Left lung (tissue), 10 donors: ENCODE data around the gene DTX3. TPM values are rescaled to one million over a fixed set of nuclear protein-coding genes. Genes with fewer than 3 reads are reported as not detected.
"Not testable (repeated sequence)": the region's sequence is repeated elsewhere in the genome, so short reads cannot be mapped to it uniquely, and the experiment has no call there.

Experiments
- ATAC-seq: fragments of 200-7000 bp; cut with Tn5 transposase; one replicate; pipeline ENCODE4 v1.9.1; 2020; ENCODE audit warnings: moderate library complexity
- DNase-seq, 4 donors: peaks; one replicate each; pipeline ENCODE4 v3.0.0-alpha.2; 2013 to 2020
- H3K27ac ChIP-seq, 2 donors: fragments of 200-600 bp; sonication (generic) in 1 of 2; one replicate each; pipeline versions ENCODE4 v1.5.0 to v1.8.0; 2020 to 2021
- H3K27me3 ChIP-seq, 2 donors: fragments of 200-600 bp; sonication (generic) in 1 of 2; one replicate each; pipeline versions ENCODE4 v1.5.0 to v1.8.0; 2020 to 2021
- H3K36me3 ChIP-seq, 2 donors: fragments of 200-600 bp; sonication (generic) in 1 of 2; one replicate each; pipeline versions ENCODE4 v1.5.0 to v1.8.0; 2020 to 2021
- H3K4me1 ChIP-seq, 2 donors: fragments of 200-600 bp; one replicate each; pipeline ENCODE4 v1.8.0; 2021
- H3K4me3 ChIP-seq, 2 donors: fragments of 200-600 bp; sonication (generic) in 1 of 2; one replicate each; pipeline versions ENCODE4 v1.5.0 to v1.8.0; 2020 to 2021; ENCODE audit warnings: mild to moderate bottlenecking in 1 of 2
- H3K9me3 ChIP-seq, 2 donors: fragments of 200-600 bp; sonication (generic) in 1 of 2; one replicate each; pipeline versions ENCODE4 v1.5.0 to v1.8.0; 2020 to 2021
- intact Hi-C, 2 donors: fragments of 100-400 bp; cut with DNase I; formaldehyde crosslinking; loops; one replicate each; pipeline versions ENCODE4 v1.11.2 to v1.14.2; 2022
- polyA plus RNA-seq, 6 donors: library from polyadenylated mRNA; unstranded; fragments of 120-200 nt; gene quantifications; one replicate each; pipeline ENCODE4 v1.2.1, GENCODE V29; 2013; ENCODE audit not compliant: insufficient read length in 6 of 6
- total RNA-seq, 2 donors: library from RNA; stranded (reverse); fragmentation: NEBNext Ultra II Directional; extraction: Animal tissue kit (Norgen Biotek cat#: 25700); gene quantifications; one replicate each; pipeline ENCODE4 v1.2.1, GENCODE V29; 2021
- TF ChIP-seq, protein P1 (sequence below), 2 donors: fragments of 200-600 bp; sonication (generic) in 1 of 2; IDR thresholded peaks; one replicate each; pipeline versions ENCODE4 v1.5.0 to v1.8.0; 2021; ENCODE audit warnings: antibody characterized with exemption in 2 of 2
- donor health status: DM: no; HTN: yes; CAD: no.
- donor health status: DM: no; HTN: no; CAD: no.

DTX3 gene
- total and polyA plus RNA-seq, 8 donors = 20.1 to 64.8 (median 54.4) TPM

DNA sequence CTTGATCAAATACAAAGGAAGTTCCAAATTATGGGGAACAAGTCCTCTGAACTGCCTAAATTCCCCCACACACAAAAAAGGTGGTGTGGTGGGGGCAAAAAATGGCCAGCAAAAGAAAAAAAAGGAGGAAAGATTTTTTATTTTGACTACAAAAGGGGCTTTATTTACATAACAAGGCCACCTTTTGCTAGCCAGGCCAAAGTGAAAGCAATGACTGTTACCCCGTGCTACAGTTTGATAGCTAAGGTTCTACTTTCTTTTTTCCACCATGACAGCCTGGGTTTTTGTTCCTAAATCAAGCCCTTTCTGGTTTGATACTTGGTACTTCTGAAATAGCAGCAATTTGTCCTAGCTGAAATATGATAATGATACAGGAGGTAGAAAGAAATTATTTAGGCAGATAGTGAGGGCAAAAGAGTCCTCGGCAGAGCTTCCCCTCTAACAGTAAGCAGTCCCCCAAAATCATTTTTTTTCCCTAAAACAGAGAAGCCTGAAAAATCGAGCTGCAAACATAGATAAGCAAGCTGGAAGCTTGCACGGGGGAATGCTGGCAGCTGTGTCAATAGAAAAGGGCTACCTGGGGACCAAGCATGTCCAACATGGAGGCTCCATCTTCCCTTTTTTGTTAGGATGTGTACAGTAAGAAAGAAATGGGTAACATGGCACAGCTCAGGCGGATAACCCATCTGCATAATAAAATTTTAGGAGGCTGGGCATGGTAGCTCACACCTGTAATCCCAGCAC, 37.2 kb downstream of the DTX3 start:
- TF ChIP-seq, protein P1, sequence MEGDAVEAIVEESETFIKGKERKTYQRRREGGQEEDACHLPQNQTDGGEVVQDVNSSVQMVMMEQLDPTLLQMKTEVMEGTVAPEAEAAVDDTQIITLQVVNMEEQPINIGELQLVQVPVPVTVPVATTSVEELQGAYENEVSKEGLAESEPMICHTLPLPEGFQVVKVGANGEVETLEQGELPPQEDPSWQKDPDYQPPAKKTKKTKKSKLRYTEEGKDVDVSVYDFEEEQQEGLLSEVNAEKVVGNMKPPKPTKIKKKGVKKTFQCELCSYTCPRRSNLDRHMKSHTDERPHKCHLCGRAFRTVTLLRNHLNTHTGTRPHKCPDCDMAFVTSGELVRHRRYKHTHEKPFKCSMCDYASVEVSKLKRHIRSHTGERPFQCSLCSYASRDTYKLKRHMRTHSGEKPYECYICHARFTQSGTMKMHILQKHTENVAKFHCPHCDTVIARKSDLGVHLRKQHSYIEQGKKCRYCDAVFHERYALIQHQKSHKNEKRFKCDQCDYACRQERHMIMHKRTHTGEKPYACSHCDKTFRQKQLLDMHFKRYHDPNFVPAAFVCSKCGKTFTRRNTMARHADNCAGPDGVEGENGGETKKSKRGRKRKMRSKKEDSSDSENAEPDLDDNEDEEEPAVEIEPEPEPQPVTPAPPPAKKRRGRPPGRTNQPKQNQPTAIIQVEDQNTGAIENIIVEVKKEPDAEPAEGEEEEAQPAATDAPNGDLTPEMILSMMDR (IDR thresholded peaks at IDR 0.05) = no peak
- ATAC-seq (no peak), DNase-seq (no peak)
- Histone ChIP-seq H3K9me3 (peaks cover 0 to 20% of the 10 kb centered on the region in 2 donors), H3K27ac (no peak overlapping the region), H3K4me1 (no peaks in the 10 kb centered on the region), H3K36me3 (no peaks in the 10 kb centered on the region), H3K4me3 (no peak overlapping the region), H3K27me3 (peaks cover 0 to 47% of the 10 kb centered on the region in 2 donors)
- intact Hi-C loops = no loop called here

DNA sequence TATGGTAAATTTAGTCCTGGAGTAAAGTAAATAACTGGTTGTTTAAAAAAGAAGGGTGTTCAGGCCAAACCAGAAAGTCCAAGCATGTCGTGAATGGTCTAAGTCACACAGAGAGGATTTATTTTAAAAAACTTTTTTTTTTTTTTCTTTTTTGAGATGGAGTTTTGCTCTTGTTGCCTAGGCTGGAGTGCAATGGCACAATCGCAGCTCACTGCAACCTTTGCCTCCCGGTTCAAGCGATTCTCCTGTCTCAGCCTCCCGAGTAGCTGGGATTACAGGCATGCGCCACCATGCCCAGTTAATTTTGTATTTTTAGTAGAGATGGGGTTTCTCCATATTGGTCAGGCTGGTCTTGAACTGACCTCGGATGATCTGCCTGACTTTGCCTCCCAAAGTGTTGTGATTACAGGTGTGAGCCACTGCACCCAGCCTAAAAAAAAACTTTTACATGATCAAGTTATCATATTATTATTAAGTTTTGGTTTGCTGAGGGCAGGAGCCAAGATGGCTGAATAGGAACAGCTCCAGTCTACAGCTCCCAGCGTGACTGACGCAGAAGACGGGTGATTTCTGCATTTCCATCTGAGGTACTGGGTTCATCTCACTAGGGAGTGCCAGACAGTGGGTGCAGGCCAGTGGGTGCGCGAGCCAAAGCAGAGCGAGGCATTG, 41.5 kb downstream of the DTX3 start:
- intact Hi-C loops, DNase-seq, ATAC-seq, H3K27ac ChIP-seq, H3K36me3 ChIP-seq, H3K4me1 ChIP-seq, H3K4me3 ChIP-seq: not testable (repeated sequence)
- Histone ChIP-seq H3K27me3 (peaks cover 0 to 24% of the 10 kb centered on the region in 2 donors), H3K9me3 (peaks cover 0 to 20% of the 10 kb centered on the region in 2 donors)

DNA sequence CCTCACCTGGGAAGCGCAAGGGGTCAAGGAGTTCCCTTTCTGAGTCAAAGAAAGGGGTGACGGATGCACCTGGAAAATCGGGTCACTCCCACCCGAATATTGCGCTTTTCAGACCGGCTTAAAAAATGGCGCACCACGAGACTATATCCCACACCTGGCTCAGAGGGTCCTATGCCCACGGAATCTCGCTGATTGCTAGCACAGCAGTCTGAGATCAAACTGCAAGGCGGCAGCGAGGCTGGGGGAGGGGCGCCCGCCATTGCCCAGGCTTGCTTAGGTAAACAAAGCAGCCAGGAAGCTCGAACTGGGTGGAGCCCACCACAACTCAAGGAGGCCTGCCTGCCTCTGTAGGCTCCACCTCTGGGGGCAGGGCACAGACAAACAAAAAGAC, 42.0 kb downstream of the DTX3 start:
- peaks cover 0 to 20% of the 10 kb centered on the region in 2 donors for H3K9me3 ChIP-seq
- peaks cover 0 to 19% of the 10 kb centered on the region in 2 donors for H3K27me3 ChIP-seq
- ATAC-seq, H3K4me3 ChIP-seq, H3K27ac ChIP-seq, intact Hi-C loops, DNase-seq, H3K36me3 ChIP-seq, H3K4me1 ChIP-seq: not testable (repeated sequence)

DNA sequence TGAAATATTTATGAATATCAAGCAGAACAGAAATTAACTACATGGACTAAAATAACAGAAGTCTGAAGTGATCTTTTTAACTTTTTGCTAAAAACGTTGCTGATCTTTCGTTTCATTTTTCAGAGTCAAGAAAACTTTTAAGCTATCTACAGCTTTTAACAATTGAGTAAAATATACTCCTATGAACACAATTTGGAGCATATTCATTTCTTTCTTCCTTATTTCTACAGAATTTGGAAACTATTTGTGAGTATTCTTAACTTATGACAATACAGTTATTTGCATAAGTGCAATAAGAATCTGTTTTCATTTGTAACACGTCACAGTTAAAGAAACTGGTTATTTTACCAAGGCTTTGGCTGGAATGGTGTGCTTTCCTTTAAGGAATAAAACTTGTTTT, 49.4 kb downstream of the DTX3 start:
- ATAC-seq (no peak), DNase-seq (no peak)
- Histone ChIP-seq H3K4me1 (no peaks in the 10 kb centered on the region), H3K36me3 (no peaks in the 10 kb centered on the region), H3K9me3 (peaks cover 0 to 6% of the 10 kb centered on the region in 2 donors), H3K27me3 (no peaks in the 10 kb centered on the region), H3K4me3 (no peak overlapping the region), H3K27ac (no peak overlapping the region)
- TF ChIP-seq, protein P1 (IDR thresholded peaks at IDR 0.05) = no peak
- intact Hi-C loops = no loop called here

DNA sequence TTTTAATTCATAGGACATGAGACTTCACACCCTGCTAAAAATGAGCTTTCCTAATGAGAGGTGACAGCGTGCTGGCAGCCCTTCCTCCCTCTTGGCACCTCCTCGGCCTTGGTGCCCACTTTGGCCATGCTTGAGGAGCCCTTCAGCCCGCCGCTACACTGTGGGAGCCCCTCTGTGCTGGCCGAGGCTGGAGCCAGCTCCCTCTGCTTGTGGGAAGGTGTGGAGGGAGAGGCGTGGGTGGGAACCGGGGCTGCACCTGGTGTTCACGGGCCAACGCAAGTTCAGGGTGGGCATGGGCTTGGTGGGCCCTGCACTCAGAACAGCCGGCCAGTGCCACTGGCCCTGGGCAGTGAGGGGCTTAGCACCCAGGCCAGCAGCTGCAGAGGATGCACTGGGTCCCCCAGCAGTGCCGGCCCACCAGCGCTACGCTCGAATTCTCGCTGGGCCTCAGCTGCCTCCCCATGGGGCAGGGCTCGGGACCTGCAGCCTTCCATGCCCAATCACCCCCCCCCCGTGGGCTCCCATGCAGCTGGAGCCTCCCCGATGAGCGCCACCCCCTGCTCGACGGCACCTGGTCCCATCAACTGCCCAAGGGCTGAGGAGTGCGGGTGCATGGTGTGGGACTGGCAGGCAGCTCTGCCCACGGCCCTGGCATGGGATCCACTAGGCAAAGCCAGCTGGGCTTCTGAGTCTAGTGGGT, 51.1 kb downstream of the DTX3 start:
- no peak overlapping the region for H3K27ac ChIP-seq
- no peaks in the 10 kb centered on the region for H3K27me3 ChIP-seq
- intact Hi-C loops = no loop called here
- no peak for ATAC-seq
- TF ChIP-seq, protein P1 (IDR thresholded peaks at IDR 0.05) = no peak
- peaks cover 0 to 6% of the 10 kb centered on the region in 2 donors for H3K9me3 ChIP-seq
- H3K4me3 ChIP-seq = no peak overlapping the region
- no peaks in the 10 kb centered on the region for H3K36me3 ChIP-seq
- no peak for DNase-seq
- H3K4me1 ChIP-seq = no peaks in the 10 kb centered on the region

DNA sequence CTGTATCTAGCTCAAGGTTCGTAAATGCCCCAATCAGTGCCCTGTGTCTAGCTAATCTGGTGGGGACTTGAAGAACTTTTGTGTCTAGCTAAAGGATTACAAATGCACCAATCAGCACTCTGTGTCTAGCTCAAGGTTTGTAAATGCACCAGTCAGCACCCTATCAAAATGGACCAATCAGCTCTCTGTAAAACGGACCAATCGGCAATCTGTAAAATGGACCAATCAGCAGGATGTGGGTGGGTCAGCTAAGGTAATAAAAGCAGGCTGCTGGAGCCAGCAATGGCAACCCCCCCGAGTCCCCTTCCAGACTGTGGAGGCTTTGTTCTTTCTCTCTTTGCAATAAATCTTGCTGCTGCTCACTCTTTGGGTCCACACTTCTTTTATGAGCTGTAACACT, 51.8 kb downstream of the DTX3 start:
- ATAC-seq, H3K27ac ChIP-seq, H3K4me3 ChIP-seq, H3K27me3 ChIP-seq, H3K36me3 ChIP-seq, H3K9me3 ChIP-seq, H3K4me1 ChIP-seq, DNase-seq, intact Hi-C loops: not testable (repeated sequence)
